ENCODE measurements around the gene MC4R.

Gene MC4R

GRCh38 chr18:60377778-60378469 is 5.3 kb upstream of the MC4R start:
- no peak for TF ChIP-seq CTCF (IDR thresholded peaks at IDR 0.05)
- no peak for DNase-seq (ENCODE audit: low spot score)
- Histone ChIP-seq H3K27ac (no peak overlapping the region), H3K4me3 (no peak overlapping the region)

- TF ChIP-seq CTCF (IDR thresholded peaks at IDR 0.05): no peak
- no peak for DNase-seq (ENCODE audit: low spot score)
- Histone ChIP-seq H3K27ac (no peak overlapping the region), H3K4me3 (no peak overlapping the region)
Observed at GRCh38 chr18:60372132-60372531, 443 bp downstream of the MC4R start.

- no peak for DNase-seq (ENCODE audit: low spot score)
- no peak overlapping the region for H3K27ac ChIP-seq
- no peak overlapping the region for H3K4me3 ChIP-seq
- no peak for TF ChIP-seq CTCF (IDR thresholded peaks at IDR 0.05)
Observed at GRCh38 chr18:60358516-60358915, 14.1 kb downstream of the MC4R start.

GRCh38 chr18:60350941-60351340 is 21.6 kb downstream of the MC4R start:
- DNase-seq (ENCODE audit: low spot score): no peak
- no peak overlapping the region for H3K4me3 ChIP-seq

GRCh38 chr18:60350150-60350549 is 22.4 kb downstream of the MC4R start:
- no peak overlapping the region for H3K27ac ChIP-seq
- DNase-seq (ENCODE audit: low spot score): no peak
- TF ChIP-seq CTCF (IDR thresholded peaks at IDR 0.05): no peak
- H3K4me3 ChIP-seq: no peak overlapping the region

More at GRCh38 chr18:60350941-60351340, 21.6 kb downstream of the MC4R start:
- no peak overlapping the region for H3K27ac ChIP-seq
- no peak for TF ChIP-seq CTCF (IDR thresholded peaks at IDR 0.05)

- no peak overlapping the region for H3K27ac ChIP-seq
- no peak for TF ChIP-seq CTCF (IDR thresholded peaks at IDR 0.05)
- no peak for DNase-seq (ENCODE audit: low spot score)
- no peak overlapping the region for H3K4me3 ChIP-seq
Observed at GRCh38 chr18:60347526-60348045, 25.0 kb downstream of the MC4R start.

GRCh38 chr18:60339018-60339417 is 33.6 kb downstream of the MC4R start:
- Histone ChIP-seq H3K4me3 (no peak overlapping the region), H3K27ac (no peak overlapping the region)
- DNase-seq (ENCODE audit: low spot score): no peak
- TF ChIP-seq CTCF (IDR thresholded peaks at IDR 0.05): no peak
